ENCODE results near the gene KBTBD13. TPM values are rescaled to one million over a fixed set of nuclear protein-coding genes. Genes with fewer than 3 reads are reported as not detected.
A peak's percentile ranks its signal among the peaks of the same experiment; 100 is the strongest.
"Not testable (repeated sequence)": the region's sequence is repeated elsewhere in the genome, so short reads cannot be mapped to it uniquely, and the experiment has no call there.

The KBTBD13 gene
- total RNA-seq, 1 donor from 2014 or later: not detected

DNA sequence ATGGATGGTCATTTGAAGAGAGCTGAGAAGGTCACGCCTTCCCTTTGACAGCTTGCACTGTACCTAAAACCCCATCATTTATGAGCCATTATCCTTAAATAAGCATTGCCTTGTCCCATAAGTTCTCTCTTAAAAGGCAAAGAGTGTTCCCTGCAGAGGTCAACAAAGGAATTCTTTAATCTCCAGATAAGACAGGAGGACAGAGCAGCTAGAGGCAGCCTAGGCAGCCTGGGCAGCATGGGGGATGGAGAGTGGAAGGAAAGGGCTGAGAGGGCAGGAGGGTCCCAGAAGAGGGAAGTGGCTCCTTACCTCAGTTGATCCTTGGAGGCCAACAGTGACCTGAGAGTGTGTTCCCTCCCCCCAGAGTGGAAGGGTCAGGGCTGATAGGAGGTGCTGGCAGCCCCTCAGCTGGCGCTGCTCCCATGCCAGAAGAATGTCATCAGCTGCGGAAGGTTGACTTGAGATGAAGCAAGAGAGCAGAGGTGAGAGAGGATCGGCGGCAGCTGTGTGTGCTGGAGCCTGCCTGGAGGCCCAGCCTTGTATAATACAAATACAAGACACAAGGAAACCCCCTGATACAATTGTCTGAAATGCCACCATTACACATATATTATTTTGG lies 12.8 kb downstream of the KBTBD13 start:
- no peaks in the 10 kb centered on the region for H3K79me2 ChIP-seq (ENCODE audit: low read depth)
- Mint-ChIP-seq H3K27me3 (ENCODE audit: insufficient read depth, low read depth) (peaks cover 9% of the 10 kb centered on the region), H3K4me1 (peaks cover 43% of the 10 kb centered on the region), H3K36me3 (no peaks in the 10 kb centered on the region), H3K9me3 (no peaks in the 10 kb centered on the region), H3K27ac (peak overlapping the region; percentile 57), H3K4me3 (no peak overlapping the region)
- no peak overlapping the region for H3K27ac ChIP-seq
- H3K36me3 ChIP-seq: no peaks in the 10 kb centered on the region
- no peak overlapping the region for H3K4me3 ChIP-seq
- H3K9ac ChIP-seq: no peak overlapping the region
- peak overlapping the region; percentile 34 for H3K4me2 ChIP-seq
- peaks cover 33% of the 10 kb centered on the region for H3K4me1 ChIP-seq
- peaks cover 29% of the 10 kb centered on the region for H3K27me3 ChIP-seq
- peak; percentile 49 for DNase-seq (ENCODE audit: low spot score)
- no peaks in the 10 kb centered on the region for H3K9me3 ChIP-seq (ENCODE audit: low read depth)
- TF ChIP-seq EZH2phosphoT487 (IDR thresholded peaks at IDR 0.05) (peak; percentile 68), CTCF (IDR thresholded peaks at IDR 0.05) (no peak)
- H2AFZ ChIP-seq (replicated peaks): no peak overlapping the region
- peaks cover 12% of the 10 kb centered on the region for H4K20me1 ChIP-seq (ENCODE audit: low read depth)
- peaks cover 19% of the 10 kb centered on the region for H3F3A ChIP-seq (ENCODE audit: low read depth)

DNA sequence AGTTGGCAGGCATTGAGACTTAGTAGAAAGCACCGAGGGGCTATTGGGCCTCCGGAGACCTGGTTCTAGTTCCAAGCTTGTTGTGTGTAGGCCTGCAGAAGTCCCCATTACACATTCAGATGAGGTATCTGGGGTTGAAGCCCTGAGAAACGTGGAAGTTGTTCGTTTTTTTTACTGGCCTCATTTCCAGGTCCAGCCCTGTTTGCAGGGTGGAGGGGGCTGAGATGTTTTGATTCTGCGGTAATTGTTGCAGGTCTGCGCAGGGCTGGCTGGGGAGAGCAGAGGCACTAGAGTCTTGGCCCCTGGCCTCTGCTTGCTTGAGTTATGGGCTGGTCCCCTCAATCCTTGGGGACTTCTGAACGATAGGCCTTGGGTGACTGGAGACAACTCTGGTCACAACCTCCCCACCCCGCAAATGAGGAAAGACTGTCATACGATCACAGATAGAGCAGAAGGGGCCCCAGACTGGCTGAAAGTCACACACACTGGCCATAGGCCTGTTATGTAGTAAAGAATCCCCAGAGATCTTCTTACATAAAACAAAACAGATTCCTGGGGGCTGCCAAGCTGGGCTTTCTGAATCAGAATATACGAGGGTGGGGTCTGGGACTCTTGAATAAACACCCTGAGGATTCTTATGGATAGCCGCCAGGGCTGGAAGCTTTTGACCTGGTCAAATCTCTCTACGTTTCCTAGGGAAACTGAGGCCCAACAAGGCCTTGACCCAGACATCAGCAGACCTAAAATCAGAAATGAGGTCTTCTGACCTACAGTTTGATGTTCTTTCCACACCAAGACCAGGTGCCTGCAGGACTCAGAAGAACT lies 15.6 kb downstream of the KBTBD13 start:
- H3K36me3 Mint-ChIP-seq: peaks cover under 1% of the 10 kb centered on the region
- H4K20me1 ChIP-seq (ENCODE audit: low read depth): peaks cover 7% of the 10 kb centered on the region
- H3F3A ChIP-seq (ENCODE audit: low read depth): peaks cover 13% of the 10 kb centered on the region
- H3K4me2 ChIP-seq: no peak overlapping the region
- no peaks in the 10 kb centered on the region for H3K79me2 ChIP-seq (ENCODE audit: low read depth)
- TF ChIP-seq CTCF (IDR thresholded peaks at IDR 0.05) (no peak), EZH2phosphoT487 (IDR thresholded peaks at IDR 0.05) (no peak), EZH2 (IDR thresholded peaks at IDR 0.05) (no peak)
- H3K4me3 Mint-ChIP-seq: no peak overlapping the region
- H3K27ac ChIP-seq: no peak overlapping the region
- H3K4me1 Mint-ChIP-seq: peaks cover 26% of the 10 kb centered on the region
- H3K36me3 ChIP-seq: no peaks in the 10 kb centered on the region
- H3K9me3 Mint-ChIP-seq: no peaks in the 10 kb centered on the region
- peaks cover 6% of the 10 kb centered on the region for H3K27me3 Mint-ChIP-seq (ENCODE audit: insufficient read depth, low read depth)
- H3K4me3 ChIP-seq: no peak overlapping the region
- H2AFZ ChIP-seq (replicated peaks): no peak overlapping the region
- H3K27ac Mint-ChIP-seq: no peak overlapping the region
- H3K9ac ChIP-seq: no peak overlapping the region
- no peak for DNase-seq (ENCODE audit: low spot score)
- peaks cover 18% of the 10 kb centered on the region for H3K4me1 ChIP-seq
- H3K9me3 ChIP-seq (ENCODE audit: low read depth): no peaks in the 10 kb centered on the region
- H3K27me3 ChIP-seq: peaks cover 2% of the 10 kb centered on the region

- no peaks in the 10 kb centered on the region for H3K79me2 ChIP-seq (ENCODE audit: low read depth)
These were observed 16.6 kb downstream of the KBTBD13 start for GRCh38 chr15:65092911-65093792.

GRCh38 chr15:65093793-65094170 lies 17.2 kb downstream of the KBTBD13 start:
- H3K9ac ChIP-seq; H2AFZ ChIP-seq (replicated peaks); H4K20me1 ChIP-seq (ENCODE audit: low read depth); H3K27me3 Mint-ChIP-seq (ENCODE audit: insufficient read depth, low read depth); H3K4me3 ChIP-seq; H3K79me2 ChIP-seq (ENCODE audit: low read depth); H3K27ac Mint-ChIP-seq; H3K36me3 ChIP-seq; H3F3A ChIP-seq (ENCODE audit: low read depth); H3K4me3 Mint-ChIP-seq; H3K4me2 ChIP-seq; H3K27me3 ChIP-seq; H3K4me1 ChIP-seq; H3K27ac ChIP-seq; H3K9me3 ChIP-seq (ENCODE audit: low read depth); H3K9me3 Mint-ChIP-seq; DNase-seq (ENCODE audit: low spot score): not testable (repeated sequence)
- Mint-ChIP-seq H3K4me1 (peaks cover 17% of the 10 kb centered on the region), H3K36me3 (peaks cover 12% of the 10 kb centered on the region)

More at GRCh38 chr15:65092911-65093792, 16.6 kb downstream of the KBTBD13 start:
- Mint-ChIP-seq H3K4me1 (peaks cover 19% of the 10 kb centered on the region), H3K27me3 (ENCODE audit: insufficient read depth, low read depth) (peaks cover 4% of the 10 kb centered on the region), H3K4me3 (no peak overlapping the region), H3K36me3 (peaks cover 6% of the 10 kb centered on the region), H3K9me3 (no peaks in the 10 kb centered on the region), H3K27ac (no peak overlapping the region)
- H3K4me2 ChIP-seq: no peak overlapping the region
- no peaks in the 10 kb centered on the region for H3K27me3 ChIP-seq
- no peaks in the 10 kb centered on the region for H3K9me3 ChIP-seq (ENCODE audit: low read depth)
- no peak overlapping the region for H3K9ac ChIP-seq
- H3K4me1 ChIP-seq: peaks cover 14% of the 10 kb centered on the region
- H2AFZ ChIP-seq (replicated peaks): no peak overlapping the region
- H3K36me3 ChIP-seq: no peaks in the 10 kb centered on the region
- no peak overlapping the region for H3K4me3 ChIP-seq
- peaks cover 7% of the 10 kb centered on the region for H4K20me1 ChIP-seq (ENCODE audit: low read depth)
- TF ChIP-seq EZH2phosphoT487 (IDR thresholded peaks at IDR 0.05): no peak
- no peak for TF ChIP-seq CTCF (IDR thresholded peaks at IDR 0.05)
- no peak for TF ChIP-seq EZH2 (IDR thresholded peaks at IDR 0.05)
- H3F3A ChIP-seq (ENCODE audit: low read depth): peaks cover 13% of the 10 kb centered on the region
- H3K27ac ChIP-seq: no peak overlapping the region
- no peak for DNase-seq (ENCODE audit: low spot score)

Data from neural progenitor cell (in vitro differentiated cells).